Activated CD8-positive, alpha-beta T cell treated with anti-CD3 and anti-CD28 coated beads, Interleukin-2, amount 10 ng/mL, durations not matched to agents 7 days and 5 days (primary cell): ENCODE results near the gene KRT76. TPM values are rescaled to one million over a fixed set of nuclear protein-coding genes. Genes with fewer than 3 reads are reported as not detected.
A peak's percentile ranks its signal among the peaks of the same experiment; 100 is the strongest.

Experiments
- ATAC-seq: fragments of 150-1000 bp; cut with Tn5 transposase; one replicate; pipeline ENCODE4 v1.10.0; 2021; ENCODE audit warnings: moderate library complexity
- CTCF ChIA-PET: fragments of 350-600 bp; sonication (Branson Sonifier 250); formaldehyde crosslinking; loops from one replicate; lab custom pipeline; 2021; ENCODE audit warnings: antibody characterized with exemption; lab: Charles Lee
- POLR2A ChIA-PET: fragments of 350-600 bp; sonication (Branson Sonifier 250); formaldehyde crosslinking; loops from one replicate; lab custom pipeline; 2021; ENCODE audit warnings: antibody characterized with exemption; lab: Charles Lee
- DNase-seq: peaks from one replicate; pipeline ENCODE4 v3.0.0-alpha.2; 2020
- H3K27ac Mint-ChIP-seq: one replicate; pipeline ENCODE4 v1.8.0; 2021; ENCODE audit warnings: mild to moderate bottlenecking, mixed read lengths
- H3K27me3 Mint-ChIP-seq: one replicate; pipeline ENCODE4 v1.8.0; 2021; ENCODE audit warnings: low read depth, mixed read lengths
- H3K36me3 Mint-ChIP-seq: one replicate; pipeline ENCODE4 v1.8.0; 2021; ENCODE audit warnings: low read depth, mixed read lengths
- H3K4me1 Mint-ChIP-seq: one replicate; pipeline ENCODE4 v1.8.0; 2021; ENCODE audit warnings: low read depth, mixed read lengths
- H3K4me3 Mint-ChIP-seq: one replicate; pipeline ENCODE4 v1.8.0; 2021; ENCODE audit warnings: mild to moderate bottlenecking, mixed read lengths
- H3K9me3 Mint-ChIP-seq: one replicate; pipeline ENCODE4 v1.8.0; 2022; ENCODE audit warnings: mixed read lengths; ENCODE audit not compliant: insufficient read depth
- total RNA-seq, 2 experiments: library from RNA; stranded (reverse); gene quantifications; one replicate each; pipeline ENCODE4 v1.2.3, GENCODE V29; 2021

KRT76 gene
- total RNA-seq, 2 experiments from 2014 or later: not detected

GRCh38 chr12:52794479-52795331 is 17.6 kb upstream of the KRT76 start:
- Mint-ChIP-seq H3K27me3 (peaks cover 25% of the 10 kb centered on the region), H3K27ac (no peak overlapping the region), H3K36me3 (no peaks in the 10 kb centered on the region), H3K4me1 (peaks cover 18% of the 10 kb centered on the region), H3K9me3 (no peaks in the 10 kb centered on the region), H3K4me3 (no peak overlapping the region)
- DNase-seq: no peak
- ATAC-seq: no peak
- ChIA-PET POLR2A (interaction anchor here (0.6 kb wide), 1 partner anchor 141 kb away, joined by 5 read pairs; no protein-coding TSS in a partner anchor), CTCF (interaction anchor here (1.2 kb wide), 1 partner anchor 13 kb away, joined by 3 read pairs; no protein-coding TSS in a partner anchor)

GRCh38 chr12:52792185-52793029 is 15.3 kb upstream of the KRT76 start:
- no peak overlapping the region for H3K27ac Mint-ChIP-seq
- CTCF ChIA-PET: interaction anchor here (1.7 kb wide), 1 partner anchor 78 kb away, joined by 4 read pairs; no protein-coding TSS in a partner anchor
- H3K27me3 Mint-ChIP-seq: peaks cover 33% of the 10 kb centered on the region
- ATAC-seq (no peak), DNase-seq (no peak)
- no peaks in the 10 kb centered on the region for H3K9me3 Mint-ChIP-seq
- H3K36me3 Mint-ChIP-seq: no peaks in the 10 kb centered on the region
- POLR2A ChIA-PET: no interaction called here
- no peak overlapping the region for H3K4me3 Mint-ChIP-seq
- peaks cover 18% of the 10 kb centered on the region for H3K4me1 Mint-ChIP-seq

DNA sequence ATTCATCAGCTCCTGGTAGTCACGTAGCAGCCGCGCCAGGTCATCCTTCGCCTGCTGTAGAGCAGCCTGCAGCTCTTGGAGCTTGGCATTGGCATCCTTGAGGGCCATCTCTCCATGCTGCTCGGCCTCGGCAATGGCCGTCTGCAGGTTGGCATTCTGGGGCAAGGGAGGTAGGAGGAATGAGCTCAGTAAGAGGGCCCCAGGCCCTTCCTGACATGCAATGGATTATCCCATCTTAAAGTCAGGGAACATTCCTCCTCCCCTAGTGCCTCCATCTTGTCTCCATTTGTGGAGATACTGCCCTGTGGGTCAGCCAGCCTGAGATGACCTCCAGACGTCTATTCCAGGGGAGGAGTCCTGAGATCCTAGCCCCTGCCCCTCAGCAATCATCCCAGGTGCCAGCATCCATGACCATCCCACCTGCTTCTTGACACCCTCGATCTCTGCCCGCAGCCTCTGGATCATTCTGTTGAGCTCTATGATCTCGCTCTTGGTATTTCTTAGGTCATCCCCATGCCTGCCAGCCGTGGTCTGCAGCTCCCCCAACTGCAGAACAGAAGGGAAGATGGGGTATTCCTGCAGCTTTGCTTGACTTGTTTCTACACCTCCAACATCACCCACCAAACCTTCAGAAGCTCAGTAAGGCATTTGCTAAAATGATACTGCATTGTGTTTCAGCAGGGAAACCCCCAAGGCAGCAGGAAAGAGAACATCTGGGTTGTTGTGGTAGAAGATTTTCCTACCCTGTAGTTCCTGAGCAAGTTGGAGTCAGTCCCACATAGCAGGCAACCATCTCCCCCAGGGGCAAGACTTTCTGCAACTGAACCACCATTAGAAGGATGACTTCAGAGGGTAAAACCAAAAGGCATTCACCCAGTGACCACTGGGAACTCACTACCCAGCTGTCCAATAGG is 14.4 kb upstream of the KRT76 start:
- no peak for ATAC-seq
- CTCF ChIA-PET: interaction anchor here (0.6 to 1.7 kb wide), 4 partner anchors 79 to 284 kb away, joined by 3 to 7 read pairs (median 4); no protein-coding TSS in a partner anchor

DNA sequence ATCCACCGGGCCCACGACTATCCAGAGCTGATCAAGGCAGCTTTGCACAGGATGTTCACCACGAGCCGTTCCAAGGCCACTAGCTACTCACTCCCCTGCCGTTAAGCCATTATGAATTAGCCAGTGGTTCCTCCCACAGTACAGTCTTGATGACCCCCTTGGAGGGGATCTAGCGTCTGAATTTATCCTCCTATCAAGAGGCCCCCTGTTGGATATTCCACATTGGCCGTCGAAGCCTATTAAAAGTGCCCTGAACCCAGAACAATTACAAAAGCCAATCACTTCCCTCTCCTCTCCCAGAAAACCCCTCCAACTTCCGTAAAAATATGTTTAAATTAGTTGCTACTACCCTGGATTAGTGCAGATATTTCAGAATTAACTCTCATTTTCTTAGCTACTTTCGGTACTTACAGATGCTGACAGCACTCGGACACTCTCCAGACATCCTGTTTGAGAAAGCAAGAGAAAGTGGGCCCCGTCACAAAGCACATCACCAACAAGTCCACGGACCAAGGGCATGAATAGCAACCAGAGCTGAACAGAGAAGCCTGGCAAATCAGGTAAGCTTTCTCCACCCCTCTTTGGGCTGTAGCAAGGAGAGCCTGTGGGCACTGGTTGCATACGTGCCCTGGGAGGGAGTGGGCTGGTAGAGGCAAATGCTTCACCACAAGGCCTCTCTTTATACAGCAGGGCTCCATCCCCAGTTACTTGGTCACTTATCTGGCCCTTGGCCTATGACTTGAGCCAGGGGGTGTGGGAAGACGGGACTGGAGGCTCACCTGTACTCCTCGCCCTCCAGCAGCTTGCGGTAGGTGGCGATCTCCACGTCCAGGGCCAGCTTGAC is 13.5 kb upstream of the KRT76 start:
- ATAC-seq (no peak), DNase-seq (no peak)
- H3K4me1 Mint-ChIP-seq: peaks cover 18% of the 10 kb centered on the region
- no peak overlapping the region for H3K27ac Mint-ChIP-seq
- H3K36me3 Mint-ChIP-seq: no peaks in the 10 kb centered on the region
- no peaks in the 10 kb centered on the region for H3K9me3 Mint-ChIP-seq
- ChIA-PET CTCF (interaction anchor here (0.6 to 1.7 kb wide), 4 partner anchors 80 to 283 kb away, joined by 3 to 7 read pairs (median 4); no protein-coding TSS in a partner anchor), POLR2A (no interaction called here)
- H3K4me3 Mint-ChIP-seq: no peak overlapping the region
- H3K27me3 Mint-ChIP-seq: peaks cover 33% of the 10 kb centered on the region

More for the DNA sequence above, 14.4 kb upstream of the KRT76 start:
- no peak overlapping the region for H3K27ac Mint-ChIP-seq
- no peak for DNase-seq
- no peaks in the 10 kb centered on the region for H3K36me3 Mint-ChIP-seq
- peaks cover 18% of the 10 kb centered on the region for H3K4me1 Mint-ChIP-seq
- no peaks in the 10 kb centered on the region for H3K9me3 Mint-ChIP-seq
- H3K4me3 Mint-ChIP-seq: no peak overlapping the region
- POLR2A ChIA-PET: interaction anchor here (0.8 kb wide), 1 partner anchor 169 kb away, joined by 3 read pairs; no protein-coding TSS in a partner anchor
- H3K27me3 Mint-ChIP-seq: peaks cover 33% of the 10 kb centered on the region

GRCh38 chr12:52789637-52790426 is 12.7 kb upstream of the KRT76 start:
- CTCF ChIA-PET: interaction anchor here (1.3 to 1.7 kb wide), 2 partner anchors 90 to 206 kb away, joined by 4 to 7 read pairs; no protein-coding TSS in a partner anchor
- no peak overlapping the region for H3K27ac Mint-ChIP-seq
- DNase-seq (no peak), ATAC-seq (peak; percentile 27)
- peaks cover 17% of the 10 kb centered on the region for H3K4me1 Mint-ChIP-seq
- H3K36me3 Mint-ChIP-seq: no peaks in the 10 kb centered on the region
- no peaks in the 10 kb centered on the region for H3K9me3 Mint-ChIP-seq
- peaks cover 38% of the 10 kb centered on the region for H3K27me3 Mint-ChIP-seq
- no peak overlapping the region for H3K4me3 Mint-ChIP-seq
- POLR2A ChIA-PET: no interaction called here

- H3K9me3 Mint-ChIP-seq: no peaks in the 10 kb centered on the region
- no peak overlapping the region for H3K27ac Mint-ChIP-seq
- DNase-seq: no peak
- POLR2A ChIA-PET: no interaction called here
- no peak for ATAC-seq
- H3K4me3 Mint-ChIP-seq: no peak overlapping the region
- H3K36me3 Mint-ChIP-seq: no peaks in the 10 kb centered on the region
- CTCF ChIA-PET: no interaction called here
- H3K4me1 Mint-ChIP-seq: peaks cover 11% of the 10 kb centered on the region
- peaks cover 40% of the 10 kb centered on the region for H3K27me3 Mint-ChIP-seq
These were observed 11.9 kb upstream of the KRT76 start for GRCh38 chr12:52788876-52789636.

- ATAC-seq: no peak
- Mint-ChIP-seq H3K4me1 (peaks cover 7% of the 10 kb centered on the region), H3K36me3 (no peaks in the 10 kb centered on the region), H3K4me3 (no peak overlapping the region), H3K9me3 (no peaks in the 10 kb centered on the region), H3K27ac (no peak overlapping the region), H3K27me3 (peaks cover 44% of the 10 kb centered on the region)
- ChIA-PET CTCF (interaction anchor here (1.3 kb wide), 1 partner anchor 97 kb away, joined by 3 read pairs; no protein-coding TSS in a partner anchor), POLR2A (interaction anchor here (0.6 kb wide), 1 partner anchor 577 kb away, joined by 3 read pairs; no protein-coding TSS in a partner anchor)
- DNase-seq: no peak
These were observed 11.2 kb upstream of the KRT76 start for GRCh38 chr12:52788192-52788875.

- Mint-ChIP-seq H3K27me3 (peaks cover 41% of the 10 kb centered on the region), H3K4me1 (peaks cover 7% of the 10 kb centered on the region), H3K9me3 (no peaks in the 10 kb centered on the region), H3K36me3 (no peaks in the 10 kb centered on the region), H3K27ac (no peak overlapping the region), H3K4me3 (no peak overlapping the region)
- ChIA-PET CTCF (interaction anchor here (1.3 kb wide), 1 partner anchor 98 kb away, joined by 3 read pairs; no protein-coding TSS in a partner anchor), POLR2A (interaction anchor here (0.6 kb wide), 1 partner anchor 578 kb away, joined by 3 read pairs; no protein-coding TSS in a partner anchor)
- no peak for ATAC-seq
- DNase-seq: no peak
These were observed 10.4 kb upstream of the KRT76 start for GRCh38 chr12:52787324-52788191.
